HG02798 (cell line): ENCODE data around the gene H6PD.

Source experiments
- ATAC-seq: cut with Tn5 transposase; IDR thresholded peaks from one replicate; pipeline ENCODE4 v1.9.1; 2021; ENCODE audit warnings: mild to moderate bottlenecking; ENCODE audit not compliant: unreplicated experiment, poor library complexity

The H6PD gene

DNA sequence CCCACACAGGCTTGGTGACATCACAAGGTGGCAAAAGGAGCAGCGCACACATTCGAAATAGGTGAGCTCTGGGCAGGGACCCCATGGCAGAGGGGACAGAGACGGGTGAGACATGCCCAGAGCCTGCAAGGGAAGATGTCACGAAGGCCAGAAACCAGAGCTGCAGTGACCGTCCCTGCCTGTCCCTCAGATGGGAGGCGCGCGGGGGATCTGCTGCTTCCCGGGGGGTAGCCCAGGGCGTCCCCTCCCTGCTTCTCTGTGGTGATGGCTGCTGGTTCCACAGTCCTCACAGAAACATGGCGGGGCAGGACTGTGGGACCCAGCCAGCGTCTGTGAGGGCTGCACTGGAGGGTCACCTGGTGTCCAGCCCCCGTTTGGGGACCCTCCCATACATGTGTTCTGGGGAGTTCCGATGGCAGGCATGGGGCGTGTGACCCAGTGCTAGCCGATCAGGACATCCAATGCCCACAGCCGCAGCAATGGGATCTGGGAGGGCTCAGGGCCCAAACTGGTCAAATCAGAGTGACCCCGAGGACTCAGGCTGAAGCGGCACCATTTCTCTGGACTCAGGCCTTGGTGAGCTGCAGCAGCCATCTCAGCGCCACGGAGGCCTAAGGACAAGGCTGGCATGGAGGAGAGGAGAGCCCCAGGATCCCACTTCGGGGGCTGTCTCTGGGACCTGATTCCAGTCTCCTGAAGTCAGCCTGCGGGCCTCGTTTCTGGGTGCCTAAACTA lies 37.5 kb downstream of the H6PD start:
- no peak for ATAC-seq

DNA sequence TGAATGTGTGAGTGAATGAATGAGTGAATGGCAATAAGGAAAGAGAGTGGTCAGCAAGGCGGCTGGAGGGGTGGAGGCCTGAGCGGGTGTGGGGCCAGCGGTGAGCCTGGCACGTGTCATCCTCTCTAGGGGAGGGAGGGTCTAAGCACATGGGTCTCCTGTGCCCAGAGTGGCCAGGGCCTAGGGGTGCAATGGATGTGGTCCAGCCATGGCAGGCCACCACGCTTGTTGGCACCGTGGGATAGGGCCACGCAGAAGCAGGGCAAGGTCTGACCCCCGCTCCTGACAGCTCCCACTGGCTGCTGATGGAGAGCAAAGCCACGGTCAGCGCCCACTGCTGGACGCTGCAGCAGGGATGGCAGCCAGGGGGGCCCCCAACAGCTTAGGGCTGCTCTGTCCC lies 38.6 kb downstream of the H6PD start:
- ATAC-seq = no peak

DNA sequence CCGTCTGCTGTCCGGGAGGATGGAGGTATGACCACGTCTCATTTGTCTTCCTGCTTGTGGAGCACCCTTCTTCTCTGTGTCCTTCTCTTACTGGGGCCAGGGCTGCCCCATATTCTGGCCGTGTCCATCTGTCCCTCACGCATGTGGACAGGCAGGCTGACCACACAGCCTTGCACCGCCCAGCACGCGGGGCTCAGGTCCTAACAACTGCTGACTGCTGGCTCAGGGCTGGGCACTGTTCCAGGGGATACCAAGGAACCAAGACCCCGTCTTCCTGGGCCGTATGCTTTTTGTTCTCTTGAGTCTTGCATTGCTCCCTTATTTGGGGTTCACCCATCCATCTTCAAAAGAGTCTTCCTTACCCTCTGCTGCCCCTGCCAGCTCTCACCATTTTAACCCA lies 40.6 kb downstream of the H6PD start:
- no peak for ATAC-seq

DNA sequence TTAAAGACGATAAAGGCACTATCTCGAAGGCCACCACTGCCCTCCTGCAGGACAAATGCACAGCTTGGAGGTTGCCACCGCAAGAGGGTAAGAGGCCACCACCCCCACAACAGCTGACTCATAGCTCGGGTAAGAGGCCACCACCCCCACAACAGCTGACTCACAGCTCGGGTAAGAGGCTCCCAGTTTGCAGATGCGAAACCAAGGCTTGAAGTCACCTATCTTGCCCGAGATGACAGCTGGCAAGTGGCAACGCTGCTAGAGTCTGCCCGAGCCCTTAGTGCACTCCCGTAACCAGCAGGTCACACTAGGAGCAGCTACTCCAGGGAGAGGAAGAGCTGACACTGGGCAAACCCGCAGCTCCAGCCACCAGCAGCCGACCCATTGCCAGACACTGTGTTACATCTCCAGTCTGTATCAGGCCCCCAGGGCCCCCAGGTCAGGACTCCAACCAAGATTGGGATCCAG lies 41.0 kb downstream of the H6PD start:
- ATAC-seq = peak; percentile 91

DNA sequence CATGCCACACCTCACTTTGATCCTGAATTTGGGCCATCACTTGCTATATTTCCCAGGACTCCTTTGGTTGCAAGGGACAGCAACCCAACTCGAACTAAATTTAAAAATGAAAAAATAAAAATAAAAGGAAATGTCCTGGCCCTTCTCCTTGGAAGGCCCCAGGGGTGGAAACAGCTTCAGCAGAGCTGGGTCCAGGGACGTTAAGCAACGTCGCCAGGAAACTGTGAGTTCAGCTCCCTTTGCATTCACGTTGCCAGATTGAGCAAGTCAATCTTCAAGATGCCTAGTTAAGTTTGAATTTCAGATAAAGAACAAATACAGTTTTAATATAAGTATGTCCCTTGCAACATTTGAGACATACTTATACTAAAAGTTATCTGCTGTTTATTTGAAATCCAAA lies 43.5 kb downstream of the H6PD start:
- ATAC-seq = no peak

DNA sequence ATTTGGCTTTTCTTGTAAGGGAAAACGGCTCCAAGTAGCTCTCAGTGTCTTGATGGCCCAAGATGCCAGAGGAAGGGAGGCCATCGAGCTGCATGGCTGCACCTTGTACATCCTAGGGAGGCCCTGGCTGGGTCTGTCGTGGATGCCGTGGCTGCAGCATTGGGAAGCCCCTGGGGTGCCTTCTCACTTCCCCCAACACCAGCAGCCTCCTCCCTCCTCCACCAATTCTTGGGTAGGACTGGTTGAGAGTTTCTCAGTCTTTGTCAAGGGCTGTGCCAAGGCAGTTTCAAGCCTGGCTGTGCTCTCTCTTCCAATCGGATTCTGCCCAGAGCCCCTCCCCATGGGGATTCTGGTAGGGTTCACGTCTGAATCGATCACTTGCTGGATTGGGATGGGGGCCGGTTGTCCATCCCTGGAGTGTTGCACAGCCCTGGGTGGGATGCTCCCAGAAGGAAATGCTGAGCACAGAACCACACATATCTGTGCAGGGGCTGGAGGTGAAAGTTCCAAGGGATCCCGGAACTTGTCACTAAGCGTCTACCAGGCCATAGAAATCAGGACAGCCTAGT lies 44.1 kb downstream of the H6PD start:
- ATAC-seq = no peak

DNA sequence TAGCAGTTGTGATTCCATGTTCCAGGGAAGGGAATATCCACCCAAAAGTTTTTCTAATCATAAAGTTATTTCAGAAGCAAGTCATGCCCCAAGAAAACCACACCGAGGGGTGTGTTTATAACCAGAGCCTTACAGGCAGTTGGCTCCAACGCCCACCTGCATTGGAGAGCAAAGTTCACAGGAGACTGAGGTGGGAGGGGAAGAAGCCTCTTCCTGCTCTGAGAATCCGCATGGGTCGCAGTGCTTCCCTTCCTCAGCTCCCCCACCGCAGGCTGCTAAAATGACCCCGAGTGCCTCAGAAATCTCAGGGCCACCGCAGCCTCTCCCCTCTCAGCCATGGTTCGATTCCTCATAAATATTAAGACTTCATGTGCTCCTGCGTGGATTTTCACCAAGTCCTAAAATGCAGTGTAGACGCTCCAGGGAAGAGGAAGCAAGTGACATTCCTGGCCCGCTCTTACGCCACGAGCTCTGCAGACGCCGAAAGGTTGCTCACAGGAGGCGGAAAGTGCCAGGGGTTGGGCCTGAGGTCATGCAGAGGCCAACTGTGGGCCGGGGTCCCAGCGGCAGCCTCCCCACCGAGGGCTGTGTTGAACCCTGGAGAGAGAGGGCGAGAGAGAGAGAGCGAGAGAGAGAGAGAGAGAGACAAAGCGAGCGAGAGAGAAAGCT lies 44.7 kb downstream of the H6PD start:
- ATAC-seq = no peak

DNA sequence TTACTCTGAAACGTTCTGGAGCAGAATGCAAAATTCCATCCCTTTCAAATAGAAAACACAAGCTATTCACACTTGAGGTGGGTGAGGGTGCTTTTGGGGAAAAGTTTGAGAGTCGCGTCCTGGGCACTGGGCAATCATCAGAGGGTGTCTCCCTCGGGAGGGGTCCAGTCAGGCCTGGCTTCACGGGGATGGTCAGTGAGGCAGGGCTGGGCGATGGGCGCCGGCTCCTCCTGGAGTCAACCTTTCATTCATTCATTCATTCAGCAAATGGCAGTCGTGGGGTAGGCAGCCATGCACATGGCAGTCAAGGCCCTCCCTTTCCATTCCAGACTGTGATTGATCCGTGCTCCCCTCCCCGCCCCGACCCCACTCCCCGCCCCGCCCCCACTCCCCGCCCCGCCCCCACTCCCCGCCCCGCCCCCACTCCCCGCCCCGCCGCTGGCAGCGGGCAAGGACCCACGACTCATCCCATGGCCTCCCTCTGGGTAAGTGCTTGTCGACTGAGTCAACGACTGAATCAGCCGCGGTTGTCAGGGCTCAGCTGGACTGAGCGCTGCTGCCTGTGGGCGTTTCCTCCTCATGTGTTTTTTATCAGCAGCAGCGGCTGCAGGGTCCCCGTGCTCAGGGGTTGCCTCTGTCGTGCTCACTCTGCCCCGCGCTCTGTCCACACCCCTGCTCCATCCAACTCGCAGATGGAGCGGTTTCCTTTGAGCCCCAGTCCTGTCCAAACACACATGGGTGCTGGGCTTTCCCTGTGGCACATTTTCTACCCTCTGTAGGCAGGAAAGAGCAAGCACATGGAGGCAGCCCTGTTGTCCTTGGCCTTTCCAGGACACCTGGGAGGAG lies 45.7 kb downstream of the H6PD start:
- ATAC-seq = no peak

DNA sequence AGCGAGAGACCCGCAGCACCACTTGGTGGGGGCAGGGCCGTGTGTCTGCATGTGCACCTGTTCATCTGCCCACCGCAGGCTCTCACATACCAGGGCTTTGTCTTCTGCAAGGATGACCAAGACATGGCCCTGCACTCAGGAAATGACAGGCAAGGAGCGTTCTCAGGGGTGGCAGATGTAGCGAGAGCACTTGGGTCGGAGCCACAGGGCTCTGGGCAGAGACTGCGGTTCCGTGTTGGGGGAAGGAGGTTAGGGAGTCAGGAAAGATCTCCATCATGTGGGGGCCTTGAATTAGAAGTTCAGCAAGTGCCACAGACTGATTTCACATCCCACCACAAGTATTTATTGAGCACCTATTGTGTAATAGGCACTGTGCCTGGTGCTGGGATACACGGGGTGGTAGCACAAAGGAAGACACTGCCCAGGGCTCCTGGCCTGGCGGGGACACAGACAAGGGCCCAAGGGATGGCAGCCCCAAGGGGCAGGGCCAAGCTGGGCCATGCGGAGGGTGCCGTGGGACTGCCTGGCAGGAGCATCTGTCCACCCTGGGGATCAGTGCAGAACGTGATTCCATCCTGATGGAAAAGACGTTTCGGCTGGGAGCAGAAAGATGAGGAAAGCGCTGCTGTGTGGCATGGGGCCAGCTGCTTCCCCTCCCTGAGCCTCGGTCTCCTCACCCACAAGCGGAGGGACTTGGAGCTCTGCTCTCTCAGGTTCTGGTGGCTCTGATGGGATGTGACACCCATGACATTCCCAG lies 46.7 kb downstream of the H6PD start:
- no peak for ATAC-seq

DNA sequence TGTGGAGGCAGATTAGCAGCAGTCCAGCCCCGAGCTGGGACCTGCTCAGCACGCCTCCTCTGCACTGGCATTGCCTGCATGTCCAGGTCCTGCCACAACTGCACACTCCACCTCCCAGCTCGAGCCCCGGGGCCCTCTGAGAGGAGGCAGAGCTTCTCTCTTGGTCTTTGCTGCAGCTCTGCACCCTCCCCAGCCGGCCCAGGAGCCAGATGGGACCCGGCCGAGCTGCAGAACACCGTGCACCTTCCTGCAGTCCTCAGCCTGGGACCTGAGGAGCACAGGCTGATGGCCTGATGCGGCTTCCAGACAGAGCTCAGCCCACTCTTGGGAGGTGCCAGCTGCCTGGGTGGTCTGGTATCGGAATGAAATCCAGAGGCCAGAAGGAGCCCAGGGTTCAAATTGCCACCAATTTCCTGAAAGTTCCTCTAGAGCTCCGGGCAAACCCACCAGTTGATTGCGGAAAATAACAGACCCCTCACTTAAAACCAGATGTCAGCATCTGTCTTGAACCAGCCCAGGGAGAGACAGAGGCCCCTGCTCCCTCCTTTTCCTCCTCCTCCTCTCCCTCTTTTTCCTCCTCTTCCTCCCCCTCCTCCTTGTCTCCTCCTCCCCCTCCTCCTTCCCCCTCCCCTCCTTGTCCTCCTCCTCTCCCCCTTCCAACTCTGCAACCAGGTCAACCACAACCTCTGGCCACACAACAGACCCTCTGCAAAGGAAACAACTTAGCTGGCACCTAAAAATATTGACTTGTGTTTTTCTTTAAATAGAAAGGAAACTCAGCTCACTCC lies 47.5 kb downstream of the H6PD start:
- ATAC-seq = no peak

DNA sequence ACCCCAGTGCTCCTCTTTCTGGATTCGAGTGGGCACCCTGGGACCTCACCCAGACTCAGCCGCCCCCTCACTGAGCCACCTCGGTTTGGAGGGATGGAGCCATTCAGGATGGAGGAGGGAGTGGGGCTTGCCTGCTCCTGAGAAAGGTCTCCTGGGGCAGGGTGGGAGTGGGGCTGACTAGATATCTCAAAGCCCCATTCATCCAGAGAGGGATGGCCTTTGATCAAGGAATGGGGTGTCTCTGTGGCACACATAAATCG lies 48.1 kb downstream of the H6PD start:
- ATAC-seq = no peak

DNA sequence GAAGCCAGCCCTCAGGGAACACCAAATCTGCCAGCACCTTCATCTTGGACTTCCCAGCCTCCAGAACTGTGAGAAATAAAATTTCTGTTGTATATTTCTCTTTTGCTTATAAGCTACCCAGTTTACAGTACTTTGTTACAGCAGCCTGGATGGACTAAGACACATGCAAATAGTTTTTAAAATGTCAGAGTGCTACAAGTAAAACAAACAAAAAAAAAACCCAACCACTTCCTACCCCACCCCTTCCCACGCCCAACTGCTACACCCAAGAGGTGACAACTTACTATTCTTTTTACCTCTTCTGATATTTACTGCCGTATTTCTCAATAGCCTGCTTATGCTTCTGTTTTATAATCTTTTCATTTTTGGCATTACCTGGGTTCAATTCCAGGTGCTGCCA lies 49.5 kb downstream of the H6PD start:
- no peak for ATAC-seq

DNA sequence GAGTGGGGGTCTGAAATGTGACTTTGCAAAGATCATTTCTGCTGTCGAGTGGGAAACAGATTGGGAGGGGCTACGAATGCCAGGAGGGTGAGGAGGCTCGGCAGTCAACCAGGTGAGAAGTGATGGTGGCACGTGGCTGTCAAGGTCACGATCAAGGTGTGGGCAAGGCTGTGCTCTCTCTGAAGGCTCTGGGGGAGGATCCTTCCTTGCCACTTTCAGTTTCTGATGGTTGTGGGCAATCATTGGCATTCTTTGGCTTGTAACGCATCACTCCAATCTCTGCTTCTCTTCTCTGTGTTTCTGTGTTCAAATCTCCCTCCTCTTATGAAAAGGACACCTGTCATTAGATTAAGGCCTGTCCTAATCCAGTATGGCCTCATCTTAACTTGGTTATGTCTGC lies 52.0 kb downstream of the H6PD start:
- ATAC-seq = no peak

DNA sequence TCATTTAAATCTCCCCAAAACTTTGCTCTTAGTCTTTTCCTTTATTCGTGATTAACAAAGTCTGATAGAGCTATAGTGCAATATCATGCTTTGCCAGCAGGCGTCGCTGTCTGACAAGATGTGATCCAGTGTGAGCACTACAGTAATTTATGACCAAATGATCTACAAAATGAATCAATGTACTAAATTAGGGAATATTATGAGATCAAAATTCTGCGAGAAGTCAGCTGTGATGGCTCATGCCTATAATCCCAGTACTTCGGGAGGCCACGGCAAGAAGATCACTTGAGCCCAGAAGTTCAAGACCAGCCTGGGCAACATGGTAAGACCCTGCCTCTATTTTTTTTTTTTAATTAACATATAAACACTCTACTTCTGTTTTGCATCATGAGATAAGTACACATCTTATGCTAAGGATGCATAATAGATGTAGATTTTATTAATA lies 54.5 kb downstream of the H6PD start:
- ATAC-seq = no peak

DNA sequence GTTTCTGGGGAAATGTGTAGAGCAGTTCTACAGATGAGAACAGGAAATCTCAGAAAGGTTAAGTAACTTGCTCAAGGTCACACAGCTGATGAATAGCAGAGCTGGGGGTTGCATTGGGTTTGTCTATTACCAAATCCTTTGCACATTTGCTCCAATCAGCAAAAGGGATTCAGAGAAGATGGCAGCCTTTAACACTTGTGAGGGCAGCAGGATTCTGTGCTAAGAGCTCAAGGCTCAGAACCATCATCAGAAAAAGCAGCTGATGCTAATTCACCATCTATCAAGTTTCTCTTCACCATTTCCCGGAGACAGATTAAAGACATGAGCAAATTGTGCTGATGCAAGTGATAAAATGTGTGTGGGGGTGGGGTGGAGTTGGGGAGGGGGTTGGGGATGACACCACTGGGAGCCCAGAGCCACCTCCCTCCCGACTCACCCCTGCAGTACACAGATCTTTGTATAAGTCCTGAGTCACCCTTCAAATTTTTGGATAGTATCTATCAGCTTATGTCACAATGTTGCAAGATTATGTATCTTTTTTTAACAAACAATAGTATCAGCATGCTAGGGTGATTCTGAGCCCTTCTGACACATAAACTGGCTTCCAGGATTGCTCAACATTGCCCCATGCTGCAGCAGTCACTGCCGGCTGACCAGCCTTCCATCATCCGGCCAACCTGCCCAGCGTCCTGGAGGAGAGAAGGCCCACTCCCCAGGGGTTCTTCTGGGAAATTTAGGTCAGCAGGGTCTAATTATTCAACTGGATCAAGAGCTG lies 55.3 kb downstream of the H6PD start:
- no peak for ATAC-seq

DNA sequence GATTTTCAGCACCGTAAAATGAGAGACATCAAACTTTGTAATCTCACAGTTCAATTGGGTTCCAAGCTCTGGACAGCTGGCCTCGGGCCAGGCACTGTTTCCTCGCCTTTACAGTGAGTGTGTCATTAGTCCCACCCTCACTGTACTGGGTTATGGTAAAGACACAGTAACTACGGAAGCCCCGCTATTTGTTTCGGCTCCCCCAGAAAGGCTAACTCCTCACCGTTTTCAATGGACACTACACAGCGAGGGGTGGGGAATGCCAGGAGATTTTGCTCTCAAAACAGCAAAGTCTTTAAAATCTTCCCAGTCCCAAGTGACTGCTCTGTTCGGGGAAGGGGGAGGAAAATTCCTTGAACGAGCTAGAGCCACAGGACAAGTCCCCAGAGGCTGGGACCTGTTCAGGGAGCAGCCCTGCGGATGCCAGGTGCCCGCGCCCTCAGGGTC lies 57.4 kb downstream of the H6PD start:
- ATAC-seq = no peak

DNA sequence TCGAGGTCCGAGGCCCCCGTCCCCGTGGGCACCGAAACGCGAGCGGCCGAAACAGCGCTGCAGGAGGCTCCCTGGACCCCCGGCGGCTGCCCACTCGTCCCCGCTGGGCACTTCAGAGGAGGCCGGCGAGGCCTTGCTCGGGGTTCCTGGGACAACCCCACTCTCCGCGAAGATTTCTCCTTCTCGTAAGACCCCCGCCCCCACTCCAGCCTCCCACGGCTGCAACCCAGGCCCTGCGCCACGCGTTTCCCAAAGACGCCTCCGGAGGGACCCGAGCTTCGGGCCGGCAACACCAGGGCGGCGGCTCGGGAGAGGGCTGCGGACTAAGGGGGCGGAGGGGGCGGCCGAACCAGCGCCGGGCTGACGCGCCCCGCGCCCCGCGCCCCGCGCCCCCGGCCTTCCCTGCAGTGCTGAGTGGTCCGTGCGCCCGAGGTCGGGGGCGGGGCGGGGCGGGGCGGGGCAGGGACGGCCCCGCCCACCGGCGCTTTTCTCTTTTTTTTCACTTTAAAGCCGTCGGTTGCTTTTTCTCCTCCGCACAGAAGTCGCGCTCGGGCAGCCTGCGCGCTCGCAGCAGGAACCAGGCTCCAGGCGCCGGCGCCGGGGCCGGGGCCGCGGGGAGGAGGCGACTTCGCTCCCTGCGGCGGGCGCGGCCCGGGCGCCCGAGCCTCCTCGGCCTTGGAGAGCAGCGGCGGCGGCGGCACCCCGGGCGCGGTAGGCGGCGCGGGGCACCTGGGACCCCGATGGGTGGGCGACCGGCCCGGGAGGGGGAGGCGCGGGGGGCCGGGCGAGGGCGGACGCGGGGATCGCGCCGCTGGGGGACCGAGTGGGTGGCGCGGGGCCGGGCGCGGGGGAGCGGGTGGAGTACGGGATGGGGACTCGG lies 58.0 kb downstream of the H6PD start, which contains the start of gene SPSB1:
TSS of gene SPSB1 (plus strand) at position 534 of the 880 bp plus-strand sequence. CDS start 62,998 bp downstream, outside the sequence.
- ATAC-seq = peak; percentile 49

DNA sequence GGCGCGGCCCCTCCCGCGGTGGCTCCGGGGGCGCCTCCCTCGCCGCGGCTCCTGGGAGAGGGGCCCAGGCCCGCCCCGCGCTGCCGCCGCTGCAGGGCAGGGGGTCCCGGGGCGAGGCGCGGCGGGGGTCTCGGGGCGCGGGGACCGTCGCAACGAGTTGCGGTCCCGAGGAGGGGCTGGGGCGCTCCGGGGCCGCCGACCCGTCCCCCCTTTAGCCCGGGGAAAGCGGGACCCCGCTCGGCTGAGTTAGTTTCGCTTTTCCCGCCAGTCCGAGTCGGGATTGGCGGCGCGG lies 58.6 kb downstream of the H6PD start:
- no peak for ATAC-seq
